Endothelial cell of umbilical vein (primary cell): ENCODE measurements around the gene ESRRA. TPM values are rescaled to one million over a fixed set of nuclear protein-coding genes. Genes with fewer than 3 reads are reported as not detected.

ENCODE experiments used
- BruUV-seq: library from RNA; stranded (reverse); fragments of 400-500 nt; replicated peaks from 2 replicates; lab custom pipeline; 2021; lab: Mats Ljungman, UMichigan
- CTCF ChIA-PET: fragments of 300-600, 350-600 bp; sonication (Branson Sonifier 250); formaldehyde crosslinking; loops from one replicate; lab custom pipeline; 2021; ENCODE audit warnings: antibody characterized with exemption, inconsistent platforms; lab: Charles Lee
- POLR2A ChIA-PET: fragments of 300-600, 350-600 bp; sonication (Branson Sonifier 250); formaldehyde crosslinking; loops from one replicate; lab custom pipeline; 2021; ENCODE audit warnings: antibody characterized with exemption, inconsistent platforms; lab: Charles Lee
- DNase-seq: peaks from one replicate; pipeline ENCODE4 v3.0.0-alpha.2; 2011; ENCODE audit warnings: low read depth, low spot score
- FAIRE-seq: peaks from 2 replicates; lab custom pipeline; 2011; peaks lifted over from hg19 to GRCh38; lab: Jason Lieb, UNC
- H2AFZ ChIP-seq: 2 replicates; pipeline ENCODE4 v1.6.0; 2012; ENCODE audit warnings: low read depth, low read length, control low read depth, inconsistent platforms
- H3K27ac ChIP-seq: 2 replicates; pipeline ENCODE4 v1.5.1; 2011; ENCODE audit warnings: low read depth, mild to moderate bottlenecking, control low read depth, low read length, moderate library complexity; ENCODE audit not compliant: insufficient read depth
- H3K27me3 ChIP-seq, 2 experiments: 2 replicates each; pipeline versions ENCODE4 v1.6.0 to v1.6.1; 2011; ENCODE audit warnings: low read length in 2 of 2, mixed read lengths in 1 of 2; ENCODE audit not compliant: control insufficient read depth in 2 of 2, insufficient read depth in 2 of 2
- H3K36me3 ChIP-seq, 2 experiments: 2 replicates in 1 of 2; 3 replicates in 1 of 2; pipeline ENCODE4 v1.5.1; 2011; ENCODE audit warnings: low read length in 2 of 2, mild to moderate bottlenecking in 1 of 2, moderate library complexity in 1 of 2; ENCODE audit not compliant: control insufficient read depth in 2 of 2, insufficient read depth in 2 of 2; ENCODE audit errors: extremely low read depth in 1 of 2
- H3K4me1 ChIP-seq: 3 replicates; pipeline ENCODE4 v1.5.1; 2011; ENCODE audit warnings: mild to moderate bottlenecking, low read length; ENCODE audit not compliant: control insufficient read depth, insufficient read depth; ENCODE audit errors: extremely low read depth
- H3K4me2 ChIP-seq: 2 replicates; pipeline ENCODE4 v1.6.1; 2011; ENCODE audit warnings: low read length, control low read depth, mixed read lengths; ENCODE audit not compliant: insufficient read depth
- H3K4me3 ChIP-seq, 3 experiments: fragments of 200-600 bp in 1 of 3; sonication (generic), shearing (Covaris generic) in 1 of 3; replicated peaks in 1 of 3; 2 replicates each; pipeline ENCODE4 v1.5.1; 2011 to 2016; ENCODE audit warnings: control low read depth in 3 of 3, low read length in 3 of 3, mild to moderate bottlenecking in 2 of 3, inconsistent platforms in 1 of 3, low read depth in 1 of 3, moderate library complexity in 1 of 3; ENCODE audit not compliant: insufficient read depth in 1 of 3
- H3K79me2 ChIP-seq: 2 replicates; pipeline ENCODE4 v1.6.0; 2012; ENCODE audit warnings: low read length, inconsistent platforms; ENCODE audit not compliant: control insufficient read depth, insufficient read depth
- H3K9ac ChIP-seq: replicated peaks from 2 replicates; pipeline ENCODE3; 2011; ENCODE audit warnings: low read length, control low read depth; ENCODE audit not compliant: insufficient read depth; ENCODE audit errors: extremely low read depth
- H3K9me1 ChIP-seq: replicated peaks from 3 replicates; pipeline ENCODE4 v1.6.0; 2011; ENCODE audit warnings: mild to moderate bottlenecking, low read length; ENCODE audit not compliant: control insufficient read depth, insufficient read depth; ENCODE audit errors: extremely low read depth
- H3K9me3 ChIP-seq: replicated peaks from 2 replicates; pipeline ENCODE4 v1.5.1; 2012; ENCODE audit warnings: low read length, inconsistent platforms; ENCODE audit not compliant: control insufficient read depth, insufficient read depth
- H4K20me1 ChIP-seq: replicated peaks from 2 replicates; pipeline ENCODE3; 2011; ENCODE audit warnings: mild to moderate bottlenecking, low read length; ENCODE audit not compliant: control insufficient read depth, insufficient read depth; ENCODE audit errors: extremely low read depth
- CTCF ChIP-seq, 2 donors: IDR thresholded peaks; 1 replicate in 1 of 2; 2 replicates in 1 of 2; pipeline ENCODE4 v1.5.1; 2011; ENCODE audit warnings: low read length in 2 of 2, mild to moderate bottlenecking in 2 of 2, moderate library complexity in 2 of 2, control low read depth in 1 of 2, inconsistent platforms in 1 of 2, low read depth in 1 of 2; ENCODE audit not compliant: insufficient read depth in 1 of 2; ENCODE audit errors: extremely low read depth in 1 of 2
- POLR2AphosphoS5 ChIP-seq: IDR thresholded peaks from 2 replicates; pipeline ENCODE4 v1.6.1; 2012; ENCODE audit warnings: low read depth, mild to moderate bottlenecking, control low read depth, low read length, moderate library complexity; ENCODE audit not compliant: insufficient read depth
- dilution Hi-C: fragments of 300-500 bp; cut with MboI; formaldehyde crosslinking; loops from one replicate; pipeline ENCODE4 v1.15.0; 2019; ENCODE audit warnings: low sequenced_read_pairs; ENCODE audit not compliant: extremely low pct_ligation_motif_present
- intact Hi-C: fragments of 100-400 bp; cut with micrococcal nuclease; formaldehyde crosslinking; loops from one replicate; pipeline ENCODE4 v1.10.0; 2022
- polyA plus RNA-seq, 4 experiments: library from polyadenylated mRNA; depleted of rRNA in 3 of 4; stranded (reverse) in 3 of 4; unstranded in 1 of 4; fragments of >200 nt; gene quantifications; 2 replicates each; pipeline versions ENCODE4 v1.2.1 to v1.2.3, GENCODE V29; 2011 to 2012; ENCODE audit warnings: missing spikeins in 1 of 4
- total RNA-seq: library from RNA; stranded (reverse); gene quantifications from 2 replicates; pipeline ENCODE4 v1.2.3, GENCODE V29; 2021

The ESRRA gene
- total and polyA plus RNA-seq, 2 donors (not counting 3 experiments of a cell fraction or from before 2014, with no cell fraction given): 17.2 to 37.4 TPM

DNA sequence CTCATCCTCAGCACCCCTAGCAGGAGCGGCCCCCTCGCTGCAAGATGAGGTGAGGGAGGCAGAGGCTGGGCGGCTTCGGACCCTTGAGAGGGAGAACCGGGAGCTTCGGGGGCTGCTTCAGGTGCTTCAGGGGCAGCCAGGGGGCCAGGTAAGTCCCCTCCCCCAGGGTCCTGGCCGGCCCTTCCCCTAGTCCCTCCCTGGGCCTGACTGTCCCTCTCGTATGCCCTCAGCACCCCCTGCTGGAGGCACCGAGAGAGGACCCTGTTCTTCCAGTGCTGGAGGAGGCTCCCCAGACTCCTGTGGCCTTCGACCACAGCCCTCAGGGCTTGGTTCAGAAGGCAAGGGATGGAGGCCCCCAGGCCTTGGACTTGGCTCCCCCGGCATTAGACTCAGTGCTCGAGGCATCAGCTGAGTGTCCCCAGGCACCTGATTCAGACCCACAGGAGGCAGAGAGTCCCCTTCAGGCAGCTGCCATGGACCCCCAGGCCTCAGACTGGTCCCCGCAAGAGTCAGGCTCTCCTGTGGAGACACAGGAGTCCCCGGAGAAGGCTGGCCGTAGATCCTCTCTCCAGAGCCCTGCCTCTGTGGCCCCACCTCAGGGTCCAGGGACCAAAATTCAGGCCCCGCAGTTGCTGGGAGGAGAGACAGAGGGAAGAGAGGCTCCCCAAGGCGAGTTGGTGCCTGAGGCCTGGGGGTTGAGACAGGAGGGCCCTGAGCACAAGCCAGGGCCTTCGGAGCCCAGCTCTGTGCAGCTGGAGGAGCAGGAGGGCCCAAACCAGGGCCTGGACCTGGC lies 38.6 kb downstream of the ESRRA start:
- POLR2A ChIA-PET: no interaction called here
- no TSS peak for BruUV-seq

More for the DNA sequence above, 38.6 kb downstream of the ESRRA start:
- Histone ChIP-seq H3K4me3 (no peak overlapping the region), H3K4me2 (no peak overlapping the region), H3K9ac (no peak overlapping the region), H2AFZ (no peak overlapping the region), H3K27ac (no peak overlapping the region), H3K4me1 (no peaks in the 10 kb centered on the region), H3K36me3 (no peaks in the 10 kb centered on the region), H3K79me2 (no peaks in the 10 kb centered on the region), H3K9me3 (no peaks in the 10 kb centered on the region), H4K20me1 (no peaks in the 10 kb centered on the region), H3K27me3 (no peaks in the 10 kb centered on the region), H3K9me1 (no peaks in the 10 kb centered on the region)
- intact Hi-C loops (no loop called here), dilution Hi-C loops (no loop called here)
- FAIRE-seq (no peak), DNase-seq (no peak)
- CTCF ChIA-PET: interaction anchor here (0.6 to 7.0 kb wide), 4 partner anchors 9 to 153 kb away, joined by 3 to 107 read pairs (median 6); no protein-coding TSS in a partner anchor
- TF ChIP-seq CTCF (IDR thresholded peaks at IDR 0.05; ENCODE audit: extremely low read depth in 1 of 2, insufficient read depth in 1 of 2, low read depth in 1 of 2, low read length in 2 of 2): peak in 1 of 2 donors; percentile 35
- TF ChIP-seq POLR2AphosphoS5: no peak
